Frontal cortex (tissue), 4 donors: ENCODE results near the gene TSKS. TPM values are rescaled to one million over a fixed set of nuclear protein-coding genes. Genes with fewer than 3 reads are reported as not detected.

Source experiments
- DNase-seq, 2 donors: peaks; one replicate each; pipeline ENCODE4 v3.0.0; 2012; ENCODE audit warnings: low spot score in 2 of 2
- FAIRE-seq: peaks from 2 replicates; lab custom pipeline; 2012; peaks lifted over from hg19 to GRCh38; lab: Jason Lieb, UNC
- total RNA-seq: library from RNA; depleted of rRNA; stranded (reverse); fragments of >200 nt; gene quantifications from one replicate; pipeline ENCODE4 v1.2.3, GENCODE V29; 2014
- donor health status: control.
- donor health status: control.
- donor health status: control.

The TSKS gene
- total RNA-seq, 1 donor from 2014 or later, result not detected

- no peak for FAIRE-seq
Observed at GRCh38 chr19:49770529-49770928, 7.4 kb upstream of the TSKS start.

GRCh38 chr19:49767967-49768581, 5.0 kb upstream of the TSKS start:
- FAIRE-seq (no peak), DNase-seq (no peak)

More at GRCh38 chr19:49770529-49770928, 7.4 kb upstream of the TSKS start:
- no peak for DNase-seq

- DNase-seq (no peak), FAIRE-seq (no peak)
Observed at GRCh38 chr19:49767381-49767780, 4.3 kb upstream of the TSKS start.

GRCh38 chr19:49766930-49767299, 3.8 kb upstream of the TSKS start, which contains the start of gene AP2A1:
AP2A1 (plus strand) TSS chr19:49767001; CDS start chr19:49767134, 133 bp downstream.
- DNase-seq, result no peak
- FAIRE-seq, result no peak

- peak; percentile 99 for DNase-seq
- peak; percentile 95 for FAIRE-seq
Observed at GRCh38 chr19:49766007-49766929, 3.2 kb upstream of the TSKS start.

GRCh38 chr19:49764341-49764740, 1.2 kb upstream of the TSKS start:
- DNase-seq, result no peak
- no peak for FAIRE-seq

- FAIRE-seq, result no peak
- no peak for DNase-seq
Observed at GRCh38 chr19:49761625-49762311, 1.3 kb downstream of the TSKS start.

GRCh38 chr19:49761249-49761624, 1.9 kb downstream of the TSKS start:
- DNase-seq (no peak), FAIRE-seq (no peak)

GRCh38 chr19:49758292-49758691, 4.8 kb downstream of the TSKS start:
- DNase-seq, result no peak
- FAIRE-seq, result no peak

- DNase-seq (no peak), FAIRE-seq (no peak)
Observed at GRCh38 chr19:49755956-49756355, 7.2 kb downstream of the TSKS start.

GRCh38 chr19:49752701-49753100, 10.4 kb downstream of the TSKS start:
- no peak for DNase-seq

GRCh38 chr19:49749771-49750170, 13.3 kb downstream of the TSKS start:
- DNase-seq (no peak), FAIRE-seq (no peak)

More at GRCh38 chr19:49752701-49753100, 10.4 kb downstream of the TSKS start:
- FAIRE-seq, result no peak

- DNase-seq (no peak), FAIRE-seq (no peak)
Observed at GRCh38 chr19:49749055-49749716, 13.9 kb downstream of the TSKS start.

- no peak for FAIRE-seq
- peak in 1 of 2 donors; percentile 52 for DNase-seq
Observed at GRCh38 chr19:49746206-49746958, 16.7 kb downstream of the TSKS start.

GRCh38 chr19:49744946-49745381, 18.1 kb downstream of the TSKS start:
- FAIRE-seq, result no peak
- no peak for DNase-seq

GRCh38 chr19:49741210-49741844, 21.8 kb downstream of the TSKS start:
- DNase-seq (no peak), FAIRE-seq (no peak)

- no peak for DNase-seq
- FAIRE-seq, result no peak
Observed at GRCh38 chr19:49739933-49740332, 23.2 kb downstream of the TSKS start.

- DNase-seq (no peak), FAIRE-seq (no peak)
Observed at GRCh38 chr19:49739098-49739497, 24.0 kb downstream of the TSKS start.

GRCh38 chr19:49738268-49738667, 24.8 kb downstream of the TSKS start:
- no peak for FAIRE-seq
- no peak for DNase-seq
